GM18502 (cell line): Measurements from ENCODE around the gene RPS25.
"Not testable (repeated sequence)": the region's sequence is repeated elsewhere in the genome, so short reads cannot be mapped to it uniquely, and the experiment has no call there.

Source experiments
- ATAC-seq: cut with Tn5 transposase; IDR thresholded peaks from one replicate; pipeline ENCODE4 v1.9.1; 2021; ENCODE audit warnings: mild to moderate bottlenecking; ENCODE audit not compliant: unreplicated experiment, poor library complexity

RPS25 gene

GRCh38 chr11:119019996-119020395 is 1.9 kb upstream of the RPS25 start:
- no peak for ATAC-seq

- not testable (repeated sequence) for ATAC-seq
These were observed 766 bp downstream of the RPS25 start for GRCh38 chr11:119017377-119017776.

GRCh38 chr11:119016216-119017009 is 1.7 kb downstream of the RPS25 start:
- ATAC-seq = no peak

GRCh38 chr11:119015054-119015611 is 3.0 kb downstream of the RPS25 start:
- ATAC-seq = no peak

GRCh38 chr11:119014209-119014924 is 3.8 kb downstream of the RPS25 start:
- ATAC-seq = no peak

- no peak for ATAC-seq
These were observed 5.4 kb downstream of the RPS25 start for GRCh38 chr11:119012629-119013170.

- no peak for ATAC-seq
These were observed 6.6 kb downstream of the RPS25 start for GRCh38 chr11:119011476-119012053.

- ATAC-seq = no peak
These were observed 11.5 kb downstream of the RPS25 start for GRCh38 chr11:119006656-119007055.

GRCh38 chr11:119000906-119001305 is 17.2 kb downstream of the RPS25 start:
- ATAC-seq = no peak

GRCh38 chr11:118998822-118999221 is 19.3 kb downstream of the RPS25 start:
- ATAC-seq = no peak

GRCh38 chr11:118998388-118998717 is 19.8 kb downstream of the RPS25 start:
- no peak for ATAC-seq

GRCh38 chr11:118997627-118998387 is 20.3 kb downstream of the RPS25 start, which contains the start of gene CENATAC:
TSS of gene CENATAC (plus strand) at chr11:118998138. CDS start at chr11:118998198, 60 bp downstream.
- peak; percentile 89 for ATAC-seq

GRCh38 chr11:118996926-118997626 is 21.1 kb downstream of the RPS25 start:
- peak; percentile 38 for ATAC-seq

GRCh38 chr11:118991486-118992038 is 26.6 kb downstream of the RPS25 start:
- ATAC-seq = not testable (repeated sequence)

GRCh38 chr11:118988280-118988679 is 29.9 kb downstream of the RPS25 start:
- ATAC-seq = no peak

- ATAC-seq = no peak
These were observed 33.3 kb downstream of the RPS25 start for GRCh38 chr11:118984825-118985224.

- not testable (repeated sequence) for ATAC-seq
These were observed 33.8 kb downstream of the RPS25 start for GRCh38 chr11:118984337-118984736.

GRCh38 chr11:118980191-118980881 is 37.8 kb downstream of the RPS25 start:
- no peak for ATAC-seq
